Heart right ventricle (tissue), 16 donors: ENCODE results near the gene SLC38A3. TPM values are rescaled to one million over a fixed set of nuclear protein-coding genes. Genes with fewer than 3 reads are reported as not detected.

Experiments used
- ATAC-seq, 8 donors: fragments of 200-7000 bp; cut with Tn5 transposase; one replicate each; pipeline ENCODE4 v1.9.1; 2020; ENCODE audit warnings: mild to moderate bottlenecking in 8 of 8, moderate library complexity in 8 of 8, moderate number of reproducible peaks in 1 of 8
- DNase-seq, 2 donors: peaks; one replicate each; pipeline ENCODE4 v3.0.0-alpha.2; 2020
- H3K27ac ChIP-seq, 10 donors: fragments of 200-600 bp; sonication (generic) in 2 of 10; one replicate each; pipeline versions ENCODE4 v1.5.0 to v1.8.0; 2020 to 2022; ENCODE audit warnings: mild to moderate bottlenecking in 3 of 10
- H3K27me3 ChIP-seq, 7 donors: fragments of 200-600 bp; one replicate each; pipeline ENCODE4 v1.8.0; 2021 to 2022; ENCODE audit warnings: mild to moderate bottlenecking in 2 of 7
- H3K36me3 ChIP-seq, 9 donors: fragments of 200-600 bp; sonication (generic) in 1 of 9; one replicate each; pipeline versions ENCODE4 v1.5.0 to v1.8.0; 2020 to 2022; ENCODE audit warnings: mild to moderate bottlenecking in 2 of 9
- H3K4me1 ChIP-seq, 9 donors: fragments of 200-600 bp; sonication (generic) in 1 of 9; one replicate each; pipeline versions ENCODE4 v1.5.0 to v1.8.0; 2020 to 2022; ENCODE audit warnings: mild to moderate bottlenecking in 4 of 9
- H3K4me3 ChIP-seq, 10 donors: fragments of 200-600 bp; sonication (generic) in 2 of 10; one replicate each; pipeline versions ENCODE4 v1.5.0 to v1.8.0; 2020 to 2022; ENCODE audit warnings: mild to moderate bottlenecking in 7 of 10, moderate library complexity in 2 of 10
- H3K9me3 ChIP-seq, 11 donors: fragments of 200-600 bp in 10 of 11; sonication (generic) in 2 of 11; one replicate each; pipeline versions ENCODE4 v1.5.0 to v1.8.0; 2013 to 2022; ENCODE audit warnings: mild to moderate bottlenecking in 2 of 11, control low read depth in 1 of 11, moderate library complexity in 1 of 11
- WGBS, 2 donors: extraction: QIAGEN DNeasy Blood & Tissue Kit; methylation state at CpG; one replicate each; pipeline ENCODE4 v1.1.7; 2013; ENCODE audit warnings: inconsistent platforms in 1 of 2; 5-methylcytosine and 5-hydroxymethylcytosine counted together
- intact Hi-C, 10 donors: fragments of 100-400 bp; cut with DNase I; formaldehyde crosslinking; loops; one replicate each; pipeline versions ENCODE4 v1.11.1 to v1.14.2; 2022
- polyA plus RNA-seq, 2 donors: library from polyadenylated mRNA; stranded (reverse); fragments of 200-250 nt; gene quantifications; one replicate each; pipeline ENCODE4 v1.2.3, GENCODE V29; 2013
- total RNA-seq, 10 donors: library from RNA; stranded (reverse); fragmentation: NEBNext Ultra II Directional in 3 of 10; extraction: Animal tissue kit (Norgen Biotek cat#: 25700) in 3 of 10; gene quantifications; one replicate each; pipeline versions ENCODE4 v1.2.1 to v1.2.4, GENCODE V29; 2021 to 2023
- TF ChIP-seq, protein P1 (sequence below), 9 donors: fragments of 200-600 bp; sonication (generic) in 2 of 9; IDR thresholded peaks; one replicate each; pipeline versions ENCODE4 v1.5.0 to v1.8.0; 2021 to 2022; ENCODE audit warnings: antibody characterized with exemption in 9 of 9, mild to moderate bottlenecking in 5 of 9, moderate library complexity in 1 of 9
- donor health status: Arrhythmogenic right ventricular cardiomyopathy.
- donor health status: ischemic (EF 13 %, LVEDD 7.1; RV severe dilation, severe dysfunction).
- donor health status: healthy with polysubstance abuse.
- donor health status: DM: no; HTN: yes; CAD: no.
- donor health status: DM: no; HTN: no; CAD: no.
- donor health status: ischemic (EF 25% LVEDD 6.9; RV normal size, moderate dysfunction).
- donor health status: ischemic (EF 25% LVEDD 5.7; RV mildly dilated, moderate dysfunction).
- donor health status: healthy.
- donor health status: DM: yes; HTN: yes; CAD: no.
- donor health status: Ischemic cardiomyopathy.
- donor health status: ischemic (EF 35%, LVEDD 5.7; RV mildly dilated, moderate dysfunction).
- donor health status: nonischemic (EF 11% LVEDD 7.7; RV severe dilation, severe dysfunction).
- donor health status: DM: yes; HTN: yes; CAD: no.
- donor health status: PGD.
- donor health status: ischemic (EF 29% LVEDD 5.4; RV normal size, mild dysfunction).
- donor health status: nonischemic (EF 23%, LVEDD 6.1; RV moderate dilation, normal function).

SLC38A3 gene
- total and polyA plus RNA-seq, 12 donors: 1.4 to 16.4 (median 11.2) TPM

DNA sequence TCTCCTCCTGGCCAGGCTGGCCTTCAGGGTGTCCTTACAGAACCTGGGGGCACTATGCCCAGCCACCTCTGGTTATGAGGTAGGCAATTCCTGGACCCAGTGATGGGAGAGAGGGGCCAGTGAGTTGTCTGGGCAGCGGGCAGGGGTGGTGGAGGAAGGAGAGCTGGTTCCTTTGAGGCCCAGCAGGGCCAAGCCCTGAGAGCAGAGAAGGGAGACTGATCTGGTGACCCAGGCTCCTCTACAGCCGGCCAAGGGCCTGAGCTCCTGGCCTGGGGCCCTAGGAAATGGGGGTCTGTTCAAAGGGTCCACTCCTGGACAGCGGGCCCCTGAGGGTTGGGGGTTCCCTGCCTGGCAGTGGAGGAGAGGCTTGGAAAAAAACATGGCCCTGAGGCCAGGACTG is 7.9 kb downstream of the SLC38A3 start:
- intact Hi-C loops: no loop called here
- TF ChIP-seq, protein P1, sequence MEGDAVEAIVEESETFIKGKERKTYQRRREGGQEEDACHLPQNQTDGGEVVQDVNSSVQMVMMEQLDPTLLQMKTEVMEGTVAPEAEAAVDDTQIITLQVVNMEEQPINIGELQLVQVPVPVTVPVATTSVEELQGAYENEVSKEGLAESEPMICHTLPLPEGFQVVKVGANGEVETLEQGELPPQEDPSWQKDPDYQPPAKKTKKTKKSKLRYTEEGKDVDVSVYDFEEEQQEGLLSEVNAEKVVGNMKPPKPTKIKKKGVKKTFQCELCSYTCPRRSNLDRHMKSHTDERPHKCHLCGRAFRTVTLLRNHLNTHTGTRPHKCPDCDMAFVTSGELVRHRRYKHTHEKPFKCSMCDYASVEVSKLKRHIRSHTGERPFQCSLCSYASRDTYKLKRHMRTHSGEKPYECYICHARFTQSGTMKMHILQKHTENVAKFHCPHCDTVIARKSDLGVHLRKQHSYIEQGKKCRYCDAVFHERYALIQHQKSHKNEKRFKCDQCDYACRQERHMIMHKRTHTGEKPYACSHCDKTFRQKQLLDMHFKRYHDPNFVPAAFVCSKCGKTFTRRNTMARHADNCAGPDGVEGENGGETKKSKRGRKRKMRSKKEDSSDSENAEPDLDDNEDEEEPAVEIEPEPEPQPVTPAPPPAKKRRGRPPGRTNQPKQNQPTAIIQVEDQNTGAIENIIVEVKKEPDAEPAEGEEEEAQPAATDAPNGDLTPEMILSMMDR (IDR thresholded peaks at IDR 0.05): no peak
- peaks cover 0 to 5% (median 0%) of the 10 kb centered on the region in 9 donors for H3K4me1 ChIP-seq
- no peaks in the 10 kb centered on the region for H3K27me3 ChIP-seq
- no peak overlapping the region for H3K4me3 ChIP-seq
- ATAC-seq (peak in 1 of 8 donors; percentile 7), DNase-seq (no peak)
- no peaks in the 10 kb centered on the region for H3K36me3 ChIP-seq
- WGBS, 2 donors: 93 to 100% methylated on average over 3 of the region's 3 CpGs
- no peaks in the 10 kb centered on the region for H3K9me3 ChIP-seq
- H3K27ac ChIP-seq: no peak overlapping the region

DNA sequence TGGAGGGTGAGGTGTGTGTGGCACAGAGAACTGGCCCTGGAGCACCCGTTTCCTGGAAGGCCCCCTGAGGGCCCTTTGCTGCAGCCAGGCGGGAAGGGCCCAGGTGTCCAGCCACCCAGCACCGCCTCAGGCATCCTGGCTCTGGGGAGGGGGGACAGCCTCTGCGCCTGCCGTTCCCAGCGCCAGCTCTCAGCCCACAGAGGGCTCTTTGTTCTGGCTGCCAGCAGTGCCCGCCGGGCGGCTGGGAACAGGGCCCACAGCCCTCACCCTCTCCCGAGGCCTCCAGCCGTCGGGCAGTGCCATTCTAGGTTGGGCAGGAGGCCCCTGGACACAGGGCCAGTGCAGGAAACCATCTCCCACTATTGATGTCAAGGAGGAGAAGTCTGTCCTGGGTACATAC is 8.3 kb downstream of the SLC38A3 start:
- Histone ChIP-seq H3K27ac (no peak overlapping the region), H3K4me3 (no peak overlapping the region), H3K27me3 (no peaks in the 10 kb centered on the region), H3K4me1 (peaks cover 0 to 5% (median 0%) of the 10 kb centered on the region in 9 donors), H3K9me3 (no peaks in the 10 kb centered on the region), H3K36me3 (peaks cover 0 to 3% (median 0%) of the 10 kb centered on the region in 9 donors)
- peak in 3 of 8 donors; percentile 6 to 46 (median 25) for ATAC-seq
- TF ChIP-seq, protein P1 (IDR thresholded peaks at IDR 0.05): no peak
- DNase-seq: no peak
- intact Hi-C loops: no loop called here
- WGBS, 2 donors: 72 to 84% methylated on average over 12 of the region's 12 CpGs

DNA sequence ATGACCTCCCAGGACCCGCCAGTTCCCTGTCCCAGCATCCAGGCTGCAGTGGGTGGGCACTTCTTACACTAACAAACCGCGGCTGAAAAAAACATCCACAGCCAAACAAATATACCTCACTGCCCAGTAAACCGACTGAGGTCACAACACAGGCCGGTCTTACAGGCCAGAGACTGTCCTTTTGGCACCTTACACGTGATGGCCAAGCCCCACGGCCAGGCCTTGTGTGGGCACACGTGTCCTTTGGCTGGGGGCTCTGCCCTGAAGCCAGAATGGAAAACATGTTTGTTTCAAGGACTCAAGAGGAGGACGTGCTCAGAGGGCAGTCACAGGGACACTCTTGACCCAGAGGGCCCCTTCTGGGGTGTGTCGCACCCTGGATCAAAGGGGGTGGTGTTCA is 9.8 kb downstream of the SLC38A3 start:
- Histone ChIP-seq H3K4me3 (no peak overlapping the region), H3K4me1 (peaks cover 0 to 5% (median 0%) of the 10 kb centered on the region in 9 donors), H3K9me3 (no peaks in the 10 kb centered on the region), H3K36me3 (peaks cover 0 to 6% (median 0%) of the 10 kb centered on the region in 9 donors), H3K27ac (no peak overlapping the region), H3K27me3 (no peaks in the 10 kb centered on the region)
- DNase-seq (no peak), ATAC-seq (no peak)
- WGBS, 2 donors: 77 to 80% methylated on average over 10 of the region's 10 CpGs
- TF ChIP-seq, protein P1 (IDR thresholded peaks at IDR 0.05): no peak
- intact Hi-C loops: no loop called here

DNA sequence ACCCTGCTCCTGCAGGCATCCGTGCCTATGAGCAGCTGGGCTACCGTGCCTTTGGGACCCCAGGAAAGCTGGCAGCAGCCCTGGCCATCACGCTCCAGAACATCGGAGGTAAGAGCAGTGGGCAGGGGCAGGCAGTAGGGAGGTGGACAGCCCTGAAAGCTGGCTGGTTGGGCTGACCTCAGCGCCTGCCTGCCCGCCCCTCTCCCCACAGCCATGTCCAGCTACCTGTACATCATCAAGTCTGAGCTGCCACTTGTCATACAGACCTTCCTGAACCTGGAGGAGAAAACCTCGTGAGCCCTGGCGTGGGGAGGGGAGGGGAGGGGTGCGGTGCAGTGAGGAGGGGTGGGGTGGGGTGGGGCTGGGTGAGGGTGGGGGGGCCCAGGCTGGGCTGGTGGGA is 10.5 kb downstream of the SLC38A3 start:
- 64 to 67% methylated on average over 6 to 9 of the region's 9 CpGs for WGBS, 2 donors
- ATAC-seq (no peak), DNase-seq (no peak)
- Histone ChIP-seq H3K9me3 (no peaks in the 10 kb centered on the region), H3K27me3 (no peaks in the 10 kb centered on the region), H3K4me3 (no peak overlapping the region), H3K27ac (no peak overlapping the region), H3K4me1 (peaks cover 0 to 11% (median 0%) of the 10 kb centered on the region in 9 donors), H3K36me3 (peaks cover 0 to 6% (median 0%) of the 10 kb centered on the region in 9 donors)
- TF ChIP-seq, protein P1 (IDR thresholded peaks at IDR 0.05): no peak
- intact Hi-C loops: no loop called here
